Bronchial epithelial cell (primary cell): ENCODE data around the gene MIA3. TPM values are rescaled to one million over a fixed set of nuclear protein-coding genes. Genes with fewer than 3 reads are reported as not detected.
"Not testable (repeated sequence)": the region's sequence is repeated elsewhere in the genome, so short reads cannot be mapped to it uniquely, and the experiment has no call there.

Experiments
- DNase-seq: peaks from one replicate; pipeline ENCODE4 v3.0.0-alpha.2; 2010; ENCODE audit warnings: low read depth
- FAIRE-seq: peaks from 2 replicates; lab custom pipeline; 2011; peaks lifted over from hg19 to GRCh38; lab: Jason Lieb, UNC
- H3K27me3 ChIP-seq: 2 replicates; pipeline ENCODE4 v1.5.1; 2011; ENCODE audit warnings: low read length; ENCODE audit not compliant: control insufficient read depth, insufficient read depth
- H3K36me3 ChIP-seq: 2 replicates; pipeline ENCODE4 v1.5.1; 2011; ENCODE audit warnings: low read length; ENCODE audit not compliant: control insufficient read depth, insufficient read depth
- H3K4me3 ChIP-seq: 2 replicates; pipeline ENCODE4 v1.5.1; 2011; ENCODE audit warnings: mild to moderate bottlenecking, low read depth, low read length, control low read depth
- total RNA-seq: library from RNA; depleted of rRNA; stranded (reverse); fragments of >200 nt; gene quantifications from 2 replicates; pipeline ENCODE4 v1.2.1, GENCODE V29; 2014
- TF ChIP-seq, protein P1 (sequence below): IDR thresholded peaks from 2 replicates; pipeline ENCODE4 v1.5.1; 2011; ENCODE audit warnings: mild to moderate bottlenecking, moderate library complexity, low read length, control low read depth, inconsistent platforms; ENCODE audit not compliant: insufficient read depth, severe bottlenecking

Gene MIA3
- total RNA-seq, 1 donor from 2014 or later: 30.3 TPM

GRCh38 chr1:222600281-222600680 lies 17.6 kb upstream of the MIA3 start:
- Histone ChIP-seq H3K4me3 (no peak overlapping the region), H3K27me3 (no peaks in the 10 kb centered on the region), H3K36me3 (no peaks in the 10 kb centered on the region)
- FAIRE-seq: no peak
- peak; percentile 18 for DNase-seq
- TF ChIP-seq, protein P1, sequence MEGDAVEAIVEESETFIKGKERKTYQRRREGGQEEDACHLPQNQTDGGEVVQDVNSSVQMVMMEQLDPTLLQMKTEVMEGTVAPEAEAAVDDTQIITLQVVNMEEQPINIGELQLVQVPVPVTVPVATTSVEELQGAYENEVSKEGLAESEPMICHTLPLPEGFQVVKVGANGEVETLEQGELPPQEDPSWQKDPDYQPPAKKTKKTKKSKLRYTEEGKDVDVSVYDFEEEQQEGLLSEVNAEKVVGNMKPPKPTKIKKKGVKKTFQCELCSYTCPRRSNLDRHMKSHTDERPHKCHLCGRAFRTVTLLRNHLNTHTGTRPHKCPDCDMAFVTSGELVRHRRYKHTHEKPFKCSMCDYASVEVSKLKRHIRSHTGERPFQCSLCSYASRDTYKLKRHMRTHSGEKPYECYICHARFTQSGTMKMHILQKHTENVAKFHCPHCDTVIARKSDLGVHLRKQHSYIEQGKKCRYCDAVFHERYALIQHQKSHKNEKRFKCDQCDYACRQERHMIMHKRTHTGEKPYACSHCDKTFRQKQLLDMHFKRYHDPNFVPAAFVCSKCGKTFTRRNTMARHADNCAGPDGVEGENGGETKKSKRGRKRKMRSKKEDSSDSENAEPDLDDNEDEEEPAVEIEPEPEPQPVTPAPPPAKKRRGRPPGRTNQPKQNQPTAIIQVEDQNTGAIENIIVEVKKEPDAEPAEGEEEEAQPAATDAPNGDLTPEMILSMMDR: no peak

DNA sequence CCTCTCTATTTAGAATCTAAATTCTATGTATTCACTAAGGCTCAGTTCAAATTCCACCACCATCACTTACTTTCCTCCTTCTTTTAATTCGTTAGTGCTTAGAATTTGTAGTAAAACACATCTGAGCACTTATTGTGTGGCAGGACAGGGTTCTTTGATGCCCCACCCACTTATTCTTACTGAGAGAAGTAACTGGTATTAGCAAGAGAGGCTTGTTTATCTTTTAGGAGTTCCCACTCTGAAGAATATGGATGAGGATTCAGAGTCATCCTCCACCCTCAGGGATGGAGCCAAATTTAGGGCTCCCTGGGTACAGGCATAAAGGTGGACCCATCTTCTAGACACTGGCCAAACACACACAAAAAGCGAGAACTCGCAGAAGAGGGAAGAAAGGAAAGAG lies 16.6 kb upstream of the MIA3 start:
- FAIRE-seq: no peak
- no peaks in the 10 kb centered on the region for H3K27me3 ChIP-seq
- no peaks in the 10 kb centered on the region for H3K36me3 ChIP-seq
- no peak overlapping the region for H3K4me3 ChIP-seq
- TF ChIP-seq, protein P1: no peak
- DNase-seq: no peak

DNA sequence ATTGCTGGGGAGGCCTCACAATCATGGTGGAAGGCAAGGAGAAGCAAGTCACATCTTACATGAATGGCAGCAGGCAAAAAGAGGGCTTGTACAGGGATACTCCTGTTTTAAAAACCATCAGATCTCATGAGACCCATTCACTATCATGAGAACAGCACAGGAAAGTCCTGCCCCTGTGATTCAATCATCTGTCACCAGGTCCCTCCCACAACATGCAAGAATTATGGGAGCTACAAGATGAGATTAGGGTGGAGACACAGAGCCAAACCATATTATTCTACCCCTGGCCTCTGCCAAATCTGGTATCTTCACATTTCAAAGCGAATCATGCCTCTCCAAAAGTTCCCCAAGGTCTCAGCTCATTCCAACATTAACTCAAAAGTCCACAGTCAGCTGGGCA lies 11.1 kb upstream of the MIA3 start:
- Histone ChIP-seq H3K4me3 (no peak overlapping the region), H3K36me3 (no peaks in the 10 kb centered on the region), H3K27me3 (no peaks in the 10 kb centered on the region)
- FAIRE-seq (no peak), DNase-seq (peak; percentile 15)
- TF ChIP-seq, protein P1: no peak

DNA sequence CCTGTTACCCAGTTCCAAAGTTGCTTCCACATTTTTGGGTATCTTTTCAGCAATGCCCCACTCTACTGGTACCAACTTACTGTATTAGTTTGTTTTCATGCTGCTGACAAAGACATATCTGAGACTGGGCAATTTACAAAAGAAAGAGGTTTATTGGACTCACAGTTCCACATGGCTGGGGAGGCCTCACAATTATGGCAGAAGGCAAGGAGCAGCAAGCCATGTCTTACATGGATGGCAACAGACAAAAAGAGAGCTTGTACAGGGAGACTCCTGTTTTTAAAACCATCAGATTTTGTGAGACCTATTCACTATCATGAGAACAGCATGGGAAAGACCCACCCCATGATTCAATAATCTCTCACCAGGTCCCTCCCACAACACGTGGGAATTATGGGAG lies 8.8 kb upstream of the MIA3 start:
- not testable (repeated sequence) for DNase-seq, H3K27me3 ChIP-seq, H3K36me3 ChIP-seq, H3K4me3 ChIP-seq, FAIRE-seq

- no peak for FAIRE-seq
- TF ChIP-seq, protein P1: no peak
- Histone ChIP-seq H3K36me3 (no peaks in the 10 kb centered on the region), H3K27me3 (no peaks in the 10 kb centered on the region), H3K4me3 (no peak overlapping the region)
- no peak for DNase-seq
Observed at GRCh38 chr1:222610728-222611127, 7.2 kb upstream of the MIA3 start.

DNA sequence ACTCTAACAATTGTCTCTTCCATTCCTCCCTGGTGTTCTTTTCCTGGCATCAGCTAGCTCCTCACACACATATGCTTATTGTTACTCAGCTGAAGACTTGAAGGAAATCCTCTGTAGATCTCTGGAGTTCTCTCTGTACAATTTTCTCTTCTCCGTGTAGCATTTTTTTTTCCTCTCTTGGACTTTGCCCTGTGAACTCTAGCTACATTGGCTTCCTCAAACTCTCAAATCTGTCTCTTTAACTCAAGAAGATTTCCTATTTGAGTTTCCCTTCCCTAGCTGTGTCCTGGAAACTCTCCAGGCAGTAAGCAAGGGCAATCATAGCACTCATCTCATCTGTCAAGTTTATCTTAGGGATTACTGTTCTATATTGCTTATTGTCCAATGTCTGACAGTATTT lies 4.3 kb upstream of the MIA3 start:
- TF ChIP-seq, protein P1: no peak
- Histone ChIP-seq H3K36me3 (no peaks in the 10 kb centered on the region), H3K4me3 (no peak overlapping the region), H3K27me3 (no peaks in the 10 kb centered on the region)
- DNase-seq (no peak), FAIRE-seq (no peak)
